Small intestine (tissue), 7 donors: ENCODE data around the gene S100A6. TPM values are rescaled to one million over a fixed set of nuclear protein-coding genes. Genes with fewer than 3 reads are reported as not detected.

Source experiments
- DNase-seq, 2 donors: peaks; one replicate each; pipeline versions ENCODE4 v3.0.0 to v3.0.0-alpha.2; 2013
- FAIRE-seq: peaks from 2 replicates; lab custom pipeline; 2012; peaks lifted over from hg19 to GRCh38; lab: Jason Lieb, UNC
- H3K27ac ChIP-seq, 3 donors: one replicate each; pipeline ENCODE4 v1.5.1; 2013; ENCODE audit warnings: low read length in 2 of 3, mild to moderate bottlenecking in 2 of 3, control low read depth in 1 of 3, inconsistent platforms in 1 of 3, low read depth in 1 of 3, moderate library complexity in 1 of 3
- H3K27me3 ChIP-seq, 3 donors: one replicate each; pipeline ENCODE4 v1.6.1; 2013; ENCODE audit warnings: low read length in 3 of 3, inconsistent platforms in 1 of 3; ENCODE audit not compliant: control insufficient read depth in 3 of 3, insufficient read depth in 3 of 3
- H3K36me3 ChIP-seq, 3 donors: one replicate each; pipeline ENCODE4 v1.6.1; 2013; ENCODE audit warnings: low read length in 3 of 3, inconsistent platforms in 1 of 3, low read depth in 1 of 3, mild to moderate bottlenecking in 1 of 3, moderate library complexity in 1 of 3; ENCODE audit not compliant: control insufficient read depth in 3 of 3, insufficient read depth in 2 of 3
- H3K4me1 ChIP-seq, 3 donors: one replicate each; pipeline ENCODE4 v1.6.1; 2013; ENCODE audit warnings: low read length in 2 of 3, inconsistent platforms in 1 of 3, low read depth in 1 of 3, mild to moderate bottlenecking in 1 of 3, moderate library complexity in 1 of 3; ENCODE audit not compliant: control insufficient read depth in 3 of 3, insufficient read depth in 2 of 3
- H3K4me3 ChIP-seq, 3 donors: one replicate each; pipeline ENCODE4 v1.5.1; 2013; ENCODE audit warnings: low read length in 3 of 3, control low read depth in 1 of 3, inconsistent platforms in 1 of 3, low read depth in 1 of 3, mild to moderate bottlenecking in 1 of 3, moderate library complexity in 1 of 3
- H3K9me3 ChIP-seq, 2 donors: one replicate each; pipeline ENCODE4 v1.6.1; 2013; ENCODE audit warnings: low read depth in 1 of 2, low read length in 1 of 2; ENCODE audit not compliant: control insufficient read depth in 2 of 2, insufficient read depth in 1 of 2
- WGBS, 3 donors: extraction: QIAGEN DNeasy Blood & Tissue Kit; methylation state at CpG; one replicate each; pipeline ENCODE4 v1.1.7; 2013; 5-methylcytosine and 5-hydroxymethylcytosine counted together
- polyA plus RNA-seq, 4 donors: library from polyadenylated mRNA; stranded (reverse) in 3 of 4; unstranded in 1 of 4; fragments of 200-250 nt in 3 of 4; fragments of 120-200 nt in 1 of 4; gene quantifications; one replicate each; pipeline versions ENCODE4 v1.2.1 to v1.2.3, GENCODE V29; 2013
- donor health status: healthy with polysubstance abuse.
- donor health status: control.
- donor health status: control.
- donor health status: Bipolar disorder and iron deficiency.
- donor health status: healthy.

The S100A6 gene
- polyA plus RNA-seq, 4 donors: 313 to 4,929 (median 1,988) TPM

GRCh38 chr1:153533689-153534201 is 2.0 kb downstream of the S100A6 start:
- peak; percentile 54 to 61 for DNase-seq
- no peak for FAIRE-seq
- Histone ChIP-seq H3K9me3 (no peaks in the 10 kb centered on the region), H3K27me3 (no peaks in the 10 kb centered on the region), H3K4me3 (peak overlapping the region in 2 of 3 donors; percentile 37 to 64), H3K36me3 (peaks cover 0 to 7% (median 0%) of the 10 kb centered on the region in 3 donors), H3K27ac (peak overlapping the region; percentile 96 to 98 (median 98)), H3K4me1 (peaks cover 0 to 49% (median 11%) of the 10 kb centered on the region in 3 donors)
- whole genome bisulfite sequencing, 3 donors: 27 to 43% (median 29%) methylated on average over 13 of the region's 13 CpGs

GRCh38 chr1:153532769-153533599 is 2.8 kb downstream of the S100A6 start:
- FAIRE-seq: no peak
- 4 to 18% (median 10%) methylated on average over 34 of the region's 34 CpGs for WGBS, 3 donors
- Histone ChIP-seq H3K4me3 (peak overlapping the region in 2 of 3 donors; percentile 37 to 64), H3K27ac (peak overlapping the region; percentile 96 to 98 (median 98)), H3K36me3 (peaks cover 0 to 7% (median 0%) of the 10 kb centered on the region in 3 donors), H3K27me3 (no peaks in the 10 kb centered on the region), H3K9me3 (no peaks in the 10 kb centered on the region), H3K4me1 (peaks cover 0 to 43% (median 11%) of the 10 kb centered on the region in 3 donors)
- peak; percentile 94 to 96 for DNase-seq

- H3K36me3 ChIP-seq: peaks cover 0 to 7% (median 0%) of the 10 kb centered on the region in 3 donors
- WGBS, 3 donors: 14 to 46% (median 19%) methylated on average over 2 of the region's 2 CpGs
- H3K9me3 ChIP-seq: no peaks in the 10 kb centered on the region
- peaks cover 0 to 41% (median 11%) of the 10 kb centered on the region in 3 donors for H3K4me1 ChIP-seq
- FAIRE-seq (no peak), DNase-seq (peak; percentile 65 to 76)
- peak overlapping the region in 1 of 3 donors; percentile 37 for H3K4me3 ChIP-seq
- no peaks in the 10 kb centered on the region for H3K27me3 ChIP-seq
- H3K27ac ChIP-seq: peak overlapping the region; percentile 96 to 98 (median 98)
These were observed 3.6 kb downstream of the S100A6 start for GRCh38 chr1:153532181-153532580.

GRCh38 chr1:153531638-153532037 is 4.2 kb downstream of the S100A6 start:
- DNase-seq: no peak
- H3K4me3 ChIP-seq: no peak overlapping the region
- H3K27ac ChIP-seq: peak overlapping the region; percentile 96 to 98 (median 98)
- H3K4me1 ChIP-seq: peaks cover 0 to 37% (median 11%) of the 10 kb centered on the region in 3 donors
- no peaks in the 10 kb centered on the region for H3K27me3 ChIP-seq
- 83 to 92% (median 91%) methylated on average over 3 of the region's 3 CpGs for WGBS, 3 donors
- peaks cover 0 to 7% (median 0%) of the 10 kb centered on the region in 3 donors for H3K36me3 ChIP-seq
- FAIRE-seq: no peak
- no peaks in the 10 kb centered on the region for H3K9me3 ChIP-seq

GRCh38 chr1:153527683-153528040 is 8.1 kb downstream of the S100A6 start:
- DNase-seq: no peak
- 91 to 95% (median 94%) methylated on average over 5 of the region's 5 CpGs for WGBS, 3 donors
- H3K36me3 ChIP-seq: no peaks in the 10 kb centered on the region
- no peaks in the 10 kb centered on the region for H3K27me3 ChIP-seq
- peaks cover 0 to 19% (median 3%) of the 10 kb centered on the region in 3 donors for H3K4me1 ChIP-seq
- H3K4me3 ChIP-seq: no peak overlapping the region
- no peak overlapping the region for H3K27ac ChIP-seq
- no peaks in the 10 kb centered on the region for H3K9me3 ChIP-seq
- FAIRE-seq: no peak

- Histone ChIP-seq H3K27ac (no peak overlapping the region), H3K4me3 (no peak overlapping the region), H3K27me3 (no peaks in the 10 kb centered on the region), H3K9me3 (no peaks in the 10 kb centered on the region), H3K36me3 (no peaks in the 10 kb centered on the region), H3K4me1 (peaks cover 0 to 15% (median 3%) of the 10 kb centered on the region in 3 donors)
- WGBS, 3 donors: 89 to 90% (median 90%) methylated on average over 8 of the region's 8 CpGs
- FAIRE-seq: no peak
- no peak for DNase-seq
These were observed 8.6 kb downstream of the S100A6 start for GRCh38 chr1:153527023-153527682.

DNA sequence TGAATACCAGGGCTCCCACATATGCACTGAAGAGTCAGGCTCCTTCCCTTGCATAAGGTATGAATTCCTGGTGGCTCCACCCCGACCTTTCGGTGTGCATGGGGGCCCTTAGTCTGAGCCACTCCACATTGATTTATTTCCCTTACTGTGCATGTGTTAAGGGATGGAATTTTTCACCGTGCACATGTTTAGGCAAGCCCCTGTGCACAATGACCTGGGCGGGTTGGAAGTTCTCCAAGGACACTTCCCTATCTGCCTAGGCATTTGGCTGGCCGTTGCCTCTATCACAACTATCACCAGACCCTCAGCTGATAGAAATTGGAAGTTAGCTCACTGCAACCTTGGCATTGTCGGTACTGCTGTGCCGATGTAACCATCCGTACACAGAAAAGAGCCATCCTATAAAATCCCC is 9.7 kb downstream of the S100A6 start:
- Histone ChIP-seq H3K4me1 (peaks cover 0 to 11% (median 0%) of the 10 kb centered on the region in 3 donors), H3K36me3 (no peaks in the 10 kb centered on the region), H3K27ac (no peak overlapping the region), H3K27me3 (no peaks in the 10 kb centered on the region), H3K9me3 (no peaks in the 10 kb centered on the region), H3K4me3 (no peak overlapping the region)
- DNase-seq (no peak), FAIRE-seq (no peak)
- WGBS, 3 donors: 45 to 56% (median 50%) methylated on average over 8 of the region's 8 CpGs

DNA sequence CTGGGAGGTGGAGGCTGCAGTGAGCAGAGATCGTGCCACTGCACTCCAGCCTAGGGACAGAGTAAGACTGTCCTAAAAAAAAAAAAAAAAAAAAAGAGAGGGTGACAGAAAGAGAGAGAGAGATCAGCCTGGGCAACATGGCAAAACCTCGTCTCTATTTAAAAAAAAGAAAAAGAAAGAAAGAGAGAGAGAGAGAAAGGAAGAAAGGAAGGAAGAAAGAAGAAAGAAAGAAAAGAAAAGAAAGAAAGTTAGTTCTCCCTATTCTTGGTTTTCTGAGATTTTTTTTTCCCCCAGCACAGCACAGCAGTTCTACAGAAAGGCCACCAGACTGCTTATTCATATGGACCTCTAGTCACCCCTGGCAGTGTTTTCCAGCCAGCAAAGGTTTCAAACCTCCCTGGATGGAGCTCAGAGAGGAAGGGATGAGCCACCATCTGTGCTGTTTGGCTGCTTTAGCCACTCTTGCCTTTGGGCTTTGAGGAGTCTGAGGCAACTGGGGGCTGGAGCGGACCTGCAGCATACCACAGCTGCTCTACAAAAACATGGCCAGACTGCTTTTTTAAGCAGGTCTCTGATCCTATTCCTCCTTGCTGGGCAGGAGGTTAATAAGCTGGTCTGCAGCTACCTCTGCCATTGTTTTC is 10.6 kb downstream of the S100A6 start:
- no peak for DNase-seq
- Histone ChIP-seq H3K27me3 (no peaks in the 10 kb centered on the region), H3K9me3 (no peaks in the 10 kb centered on the region), H3K4me3 (no peak overlapping the region), H3K4me1 (peaks cover 0 to 19% (median 5%) of the 10 kb centered on the region in 3 donors), H3K27ac (no peak overlapping the region), H3K36me3 (no peaks in the 10 kb centered on the region)
- WGBS, 3 donors: 61 to 69% (median 61%) methylated on average over 3 of the region's 3 CpGs
- no peak for FAIRE-seq
